Erythroblast (primary cell): Measurements from ENCODE around the gene TXNDC16.

Experiments used
- GATA1 ChIP-seq: IDR thresholded peaks from 2 replicates; pipeline ENCODE4 v1.6.1; 2011; ENCODE audit warnings: low read depth, mild to moderate bottlenecking, control low read depth, low read length, moderate library complexity
- POLR2A ChIP-seq: IDR thresholded peaks from 2 replicates; pipeline ENCODE4 v1.6.1; 2011; ENCODE audit warnings: mild to moderate bottlenecking, low read length

GRCh38 chr14:52527052-52527451 is 25.3 kb downstream of the TXNDC16 start:
- TF ChIP-seq POLR2A (no peak), GATA1 (no peak)
